ENCODE data around the gene SORCS2.

- TF ChIP-seq POLR2A (IDR thresholded peaks at IDR 0.05) (no peak), CTCF (IDR thresholded peaks at IDR 0.05) (no peak)
Measured at GRCh38 chr4:7632341-7632740, 440.0 kb downstream of the SORCS2 start.

All from Peyer's patch (tissue), 4 donors.